GM19463 (cell line): ENCODE results near the gene FOXN4.

ENCODE experiments used
- ATAC-seq: cut with Tn5 transposase; IDR thresholded peaks from one replicate; pipeline ENCODE4 v1.9.1; 2021; ENCODE audit warnings: mild to moderate bottlenecking, moderate library complexity; ENCODE audit not compliant: unreplicated experiment

FOXN4 gene

GRCh38 chr12:109259545-109259895, 49.6 kb downstream of the FOXN4 start:
- no peak for ATAC-seq

- ATAC-seq: no peak
Observed at GRCh38 chr12:109258607-109259544, 50.2 kb downstream of the FOXN4 start.

GRCh38 chr12:109258201-109258600, 50.9 kb downstream of the FOXN4 start:
- ATAC-seq: no peak

DNA sequence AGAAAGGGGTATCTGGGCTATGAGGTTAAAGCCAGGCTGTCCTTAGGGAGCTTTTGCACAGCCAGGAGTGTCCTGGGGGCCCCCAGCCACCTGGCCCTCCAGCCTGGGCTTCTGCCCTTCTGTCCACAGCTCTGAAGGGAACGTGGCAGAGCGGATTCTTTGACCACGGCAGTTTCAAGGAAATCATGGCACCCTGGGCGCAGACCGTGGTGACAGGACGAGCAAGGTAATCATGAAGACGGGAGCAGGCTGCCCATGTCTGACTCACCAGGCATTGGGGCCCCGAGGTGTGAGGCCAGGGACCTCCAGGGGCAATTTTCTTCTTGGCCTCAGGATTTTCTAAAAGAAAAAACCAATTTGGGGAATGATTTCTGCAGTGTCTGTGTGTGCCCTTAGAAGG, 53.1 kb downstream of the FOXN4 start:
- no peak for ATAC-seq

GRCh38 chr12:109255377-109255776, 53.7 kb downstream of the FOXN4 start:
- ATAC-seq: no peak

GRCh38 chr12:109253913-109254544, 55.1 kb downstream of the FOXN4 start:
- ATAC-seq: no peak

- no peak for ATAC-seq
Observed at GRCh38 chr12:109252799-109253198, 56.3 kb downstream of the FOXN4 start.

GRCh38 chr12:109250523-109250922, 58.6 kb downstream of the FOXN4 start:
- no peak for ATAC-seq

GRCh38 chr12:109247831-109248654, 61.0 kb downstream of the FOXN4 start:
- no peak for ATAC-seq

DNA sequence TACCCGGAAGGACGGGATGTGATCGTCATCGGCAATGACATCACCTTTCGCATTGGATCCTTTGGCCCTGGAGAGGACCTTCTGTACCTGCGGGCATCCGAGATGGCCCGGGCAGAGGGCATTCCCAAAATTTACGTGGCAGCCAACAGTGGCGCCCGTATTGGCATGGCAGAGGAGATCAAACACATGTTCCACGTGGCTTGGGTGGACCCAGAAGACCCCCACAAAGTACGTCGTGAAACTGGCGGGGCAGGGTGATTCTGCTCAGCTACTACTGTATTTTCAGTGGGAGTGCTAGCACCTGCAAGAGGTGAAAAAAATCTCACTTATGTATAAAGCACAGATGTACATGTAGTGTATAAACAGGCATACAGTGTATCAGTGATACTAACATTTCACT, 62.9 kb downstream of the FOXN4 start:
- no peak for ATAC-seq

GRCh38 chr12:109244073-109244472, 65.0 kb downstream of the FOXN4 start:
- ATAC-seq: no peak

DNA sequence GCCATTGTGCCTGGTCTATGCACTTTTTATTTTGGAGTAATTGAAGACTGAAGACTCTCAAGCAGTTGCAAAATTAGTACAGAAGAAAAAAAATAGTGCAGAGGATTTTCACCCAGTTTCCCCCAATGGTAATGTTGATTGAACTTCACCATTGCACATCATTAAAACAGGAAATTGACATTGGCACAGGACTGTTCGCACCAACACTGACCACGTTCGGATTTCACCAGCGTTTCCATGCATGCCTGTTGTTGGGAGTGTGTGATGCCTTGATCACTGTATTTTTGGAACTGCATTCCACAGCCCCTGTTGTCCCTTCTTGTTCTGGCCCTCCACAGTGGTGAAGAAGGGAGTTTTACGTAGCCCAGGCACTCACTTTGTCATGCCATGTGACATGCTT, 67.1 kb downstream of the FOXN4 start:
- ATAC-seq: no peak

GRCh38 chr12:109240365-109240764, 68.7 kb downstream of the FOXN4 start:
- ATAC-seq: no peak

DNA sequence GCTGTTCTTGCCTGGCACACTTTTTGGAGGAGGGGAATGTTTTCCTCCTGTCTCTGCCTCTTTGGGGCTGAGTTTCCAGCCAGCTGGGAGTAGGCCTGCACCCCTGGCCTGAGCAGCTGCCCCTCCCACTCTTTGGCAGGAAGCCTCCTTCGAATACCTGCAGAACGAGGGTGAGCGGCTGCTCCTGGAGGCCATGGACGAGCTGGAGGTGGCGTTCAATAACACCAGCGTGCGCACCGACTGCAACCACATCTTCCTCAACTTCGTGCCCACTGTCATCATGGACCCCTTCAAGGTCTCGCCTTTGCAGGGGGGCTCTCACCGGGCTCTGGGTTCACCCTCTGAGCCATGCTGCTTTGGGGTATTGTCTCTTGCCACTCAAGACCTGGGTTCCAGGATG, 69.4 kb downstream of the FOXN4 start:
- ATAC-seq: no peak

DNA sequence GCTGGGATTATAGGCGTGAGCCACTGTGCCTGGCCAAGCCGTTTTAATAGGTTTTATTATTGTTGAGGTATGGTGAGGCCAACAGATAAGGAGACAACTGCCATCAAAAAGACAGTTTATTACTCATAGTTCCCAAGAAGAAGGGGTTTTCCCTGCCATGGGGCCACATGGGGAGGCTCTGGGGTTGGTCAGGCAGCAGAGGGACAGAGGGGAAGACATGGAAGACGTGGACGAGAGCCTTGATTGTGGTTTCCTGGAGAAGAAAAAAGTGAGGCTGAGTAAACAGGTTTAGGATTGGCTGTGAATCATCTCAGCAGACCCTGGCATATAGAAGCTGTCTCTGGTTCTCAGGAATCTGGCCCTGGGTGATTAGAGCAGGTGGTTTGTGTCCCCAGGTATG, 69.9 kb downstream of the FOXN4 start:
- ATAC-seq: no peak

DNA sequence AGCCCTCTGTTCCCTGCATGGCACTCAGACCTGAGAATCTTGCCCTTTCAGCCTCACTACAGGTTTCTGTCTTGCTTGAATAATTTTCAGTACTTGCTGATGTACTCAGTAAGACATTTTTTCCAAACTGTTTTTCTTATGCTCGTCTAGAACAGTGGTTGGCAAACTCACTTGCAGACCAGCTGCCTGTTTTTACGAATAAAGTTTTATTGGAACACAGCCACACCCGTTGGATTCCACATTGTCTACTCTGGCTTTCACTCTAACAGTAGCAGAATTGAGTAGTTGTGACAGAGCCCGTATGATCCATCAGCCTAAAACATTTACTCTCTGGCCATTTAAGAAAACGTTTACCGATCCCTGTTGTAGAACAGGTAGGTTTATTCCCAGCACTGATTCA, 72.8 kb downstream of the FOXN4 start:
- no peak for ATAC-seq

DNA sequence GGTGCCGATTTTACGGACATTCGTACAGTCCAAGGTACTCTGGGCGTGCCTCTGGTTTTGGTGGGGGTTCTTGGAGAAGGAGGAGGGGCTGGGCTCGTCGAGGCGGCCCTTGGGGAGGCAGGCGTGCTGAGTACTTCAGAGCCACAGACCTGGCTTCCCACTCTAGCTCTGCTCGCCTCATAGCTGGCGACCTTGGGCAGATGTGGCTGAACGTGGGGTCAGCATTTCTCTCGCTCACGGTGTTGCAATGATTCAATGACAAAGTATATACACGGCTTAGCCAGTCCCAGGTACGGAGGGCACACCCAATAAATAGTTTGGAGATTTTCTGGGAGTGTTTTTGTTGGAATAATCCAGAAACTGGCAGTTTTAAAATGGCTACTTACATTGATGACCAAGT, 75.1 kb downstream of the FOXN4 start:
- no peak for ATAC-seq

DNA sequence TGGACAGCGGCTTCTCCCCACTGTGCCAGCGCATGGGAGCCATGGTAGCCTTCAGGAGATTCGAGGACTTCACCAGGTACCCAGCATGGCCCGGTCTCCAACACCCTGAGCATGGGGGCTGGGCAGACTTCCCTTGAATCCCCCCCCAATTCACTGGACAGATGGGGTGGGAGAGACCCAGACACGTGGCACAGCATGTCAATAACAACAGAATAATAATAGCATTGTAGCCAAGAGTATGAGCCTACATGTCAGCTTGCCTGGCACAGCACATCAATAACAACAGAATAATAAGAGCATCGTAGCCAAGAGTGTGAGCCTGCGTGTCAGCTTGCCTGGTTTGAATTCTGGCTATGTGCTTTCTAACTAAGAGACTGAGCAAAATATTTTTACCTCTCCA, 76.4 kb downstream of the FOXN4 start:
- ATAC-seq: no peak

DNA sequence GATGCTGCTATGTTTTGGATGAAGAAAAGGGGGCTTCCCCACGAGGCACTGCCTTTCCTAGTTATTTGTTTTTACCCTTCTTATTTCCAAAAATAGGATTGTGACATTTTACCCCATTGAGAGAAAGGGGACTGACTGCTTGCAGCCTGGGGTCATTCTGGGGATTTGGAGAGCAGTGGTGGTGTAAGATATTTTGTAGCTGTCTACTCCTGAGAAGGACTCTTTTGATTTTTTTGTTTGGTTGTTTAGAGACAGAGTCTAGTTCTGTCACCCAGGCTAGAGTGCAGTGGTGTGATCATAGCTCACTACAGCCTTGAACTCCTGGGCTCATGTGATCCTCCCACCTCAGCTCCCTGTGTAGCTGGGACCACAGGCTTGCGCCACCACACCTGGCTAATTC, 78.9 kb downstream of the FOXN4 start:
- no peak for ATAC-seq

GRCh38 chr12:109228664-109229063, 80.4 kb downstream of the FOXN4 start:
- ATAC-seq: no peak
